Suprapubic skin (tissue), 4 donors: ENCODE measurements around the gene TTLL5.

ENCODE experiments used
- CTCF ChIP-seq, 2 donors: fragments of 200-600 bp in 1 of 2; fragments of 450-650 bp in 1 of 2; sonication (generic) in 1 of 2; IDR thresholded peaks; one replicate each; pipeline ENCODE4 v1.5.1; 2016 to 2019; ENCODE audit warnings: antibody characterized with exemption in 2 of 2, mild to moderate bottlenecking in 1 of 2, moderate library complexity in 1 of 2
- POLR2A ChIP-seq, 2 donors: fragments of 450-650 bp; IDR thresholded peaks; one replicate each; pipeline ENCODE4 v1.6.1; 2017; ENCODE audit warnings: antibody characterized with exemption in 2 of 2, mild to moderate bottlenecking in 2 of 2, moderate library complexity in 2 of 2
- POLR2AphosphoS5 ChIP-seq, 3 donors: sonication (generic); formaldehyde crosslinking; IDR thresholded peaks; one replicate each; pipeline ENCODE4 v1.6.1; 2017; ENCODE audit warnings: antibody characterized with exemption in 3 of 3

GRCh38 chr14:75972801-75973421, 311.9 kb downstream of the TTLL5 start:
- TF ChIP-seq CTCF (IDR thresholded peaks at IDR 0.05): no peak
- no peak for TF ChIP-seq POLR2A (IDR thresholded peaks at IDR 0.05)
- no peak for TF ChIP-seq POLR2AphosphoS5 (IDR thresholded peaks at IDR 0.05)
